GM23338 (cell line): Measurements from ENCODE around the gene OSBPL6. TPM values are rescaled to one million over a fixed set of nuclear protein-coding genes. Genes with fewer than 3 reads are reported as not detected.

Source experiments
- ATAC-seq: fragments of 200-7000 bp; cut with Tn5 transposase; 3 replicates; pipeline ENCODE4 v1.9.1; 2020
- DNase-seq: peaks from one replicate; pipeline ENCODE4 v3.0.0-alpha.2; 2015; ENCODE audit warnings: low spot score
- H2AFZ ChIP-seq: fragments of 200-600 bp; sonication (generic); 2 replicates; pipeline ENCODE4 v1.8.0; 2016; ENCODE audit warnings: antibody characterized with exemption, mild to moderate bottlenecking, moderate library complexity
- H3F3A ChIP-seq: fragments of 200-600 bp; sonication (generic); replicated peaks from 2 replicates; pipeline ENCODE4 v1.8.0; 2017; ENCODE audit warnings: antibody characterized with exemption, mixed run types, low read depth
- H3K27ac ChIP-seq: fragments of 200-600 bp; sonication (generic); 2 replicates; pipeline ENCODE4 v1.6.1; 2016; ENCODE audit warnings: low read depth
- H3K27me3 ChIP-seq: fragments of 200-600 bp; sonication (generic); 2 replicates; pipeline ENCODE4 v1.8.0; 2016; ENCODE audit warnings: mild to moderate bottlenecking, mixed run types, moderate library complexity; ENCODE audit not compliant: insufficient read depth
- H3K36me3 ChIP-seq: fragments of 200-600 bp; sonication (generic); 2 replicates; pipeline ENCODE4 v1.8.0; 2016; ENCODE audit warnings: mild to moderate bottlenecking; ENCODE audit not compliant: insufficient read depth
- H3K4me1 ChIP-seq: fragments of 200-600 bp; sonication (generic); 2 replicates; pipeline ENCODE4 v1.8.0; 2016; ENCODE audit warnings: mild to moderate bottlenecking, moderate library complexity; ENCODE audit not compliant: insufficient read depth
- H3K4me2 ChIP-seq: fragments of 200-600 bp; sonication (generic); 2 replicates; pipeline ENCODE4 v1.7.1; 2017; ENCODE audit warnings: mixed run types
- H3K4me3 ChIP-seq: fragments of 200-600 bp; sonication (generic); 2 replicates; pipeline ENCODE4 v1.6.1; 2016; ENCODE audit warnings: mixed run types
- H3K79me2 ChIP-seq: fragments of 200-600 bp; sonication (generic); replicated peaks from 2 replicates; pipeline ENCODE4 v1.8.0; 2017; ENCODE audit warnings: mild to moderate bottlenecking; ENCODE audit not compliant: insufficient read depth
- H3K9me2 ChIP-seq: fragments of 200-600 bp; sonication (generic); 2 replicates; pipeline ENCODE4 v1.8.0; 2017; ENCODE audit not compliant: insufficient read depth
- H4K20me1 ChIP-seq: fragments of 200-600 bp; sonication (generic); replicated peaks from 2 replicates; pipeline ENCODE4 v1.8.0; 2017; ENCODE audit warnings: mild to moderate bottlenecking; ENCODE audit not compliant: insufficient read depth
- H3K27ac Mint-ChIP-seq: 2 replicates; pipeline ENCODE4 v1.8.0; 2020; ENCODE audit warnings: inconsistent platforms, mild to moderate bottlenecking, moderate library complexity, mixed read lengths
- H3K27me3 Mint-ChIP-seq: 3 replicates; pipeline ENCODE4 v1.8.0; 2022; ENCODE audit warnings: low read depth, mild to moderate bottlenecking, moderate library complexity, mixed read lengths, inconsistent platforms; ENCODE audit not compliant: insufficient read depth, poor library complexity
- H3K36me3 Mint-ChIP-seq: 3 replicates; pipeline ENCODE4 v1.8.0; 2021; ENCODE audit warnings: low read depth, mild to moderate bottlenecking, inconsistent platforms, moderate library complexity, mixed read lengths
- H3K4me1 Mint-ChIP-seq: 3 replicates; pipeline ENCODE4 v1.8.0; 2020; ENCODE audit warnings: mild to moderate bottlenecking, inconsistent platforms, mixed read lengths
- H3K4me3 Mint-ChIP-seq: 3 replicates; pipeline ENCODE4 v1.8.0; 2021; ENCODE audit warnings: moderate library complexity, mild to moderate bottlenecking, inconsistent platforms, mixed read lengths
- H3K9me3 Mint-ChIP-seq: 3 replicates; pipeline ENCODE4 v1.8.0; 2020; ENCODE audit warnings: moderate library complexity, mild to moderate bottlenecking, inconsistent platforms, mixed read lengths
- EZH2 ChIP-seq: fragments of 200-600 bp; sonication (generic); IDR thresholded peaks from one replicate; pipeline ENCODE4 v1.8.0; 2017; ENCODE audit warnings: antibody characterized with exemption, mild to moderate bottlenecking, low read depth; ENCODE audit not compliant: unreplicated experiment
- EZH2phosphoT487 ChIP-seq: fragments of 200-600 bp; sonication (generic); IDR thresholded peaks from one replicate; pipeline ENCODE4 v1.8.1; 2018; ENCODE audit warnings: antibody characterized with exemption; ENCODE audit not compliant: unreplicated experiment
- JUNB ChIP-seq: IDR thresholded peaks from one replicate; pipeline ENCODE4 v1.6.1; 2016; ENCODE audit warnings: antibody characterized with exemption; ENCODE audit not compliant: unreplicated experiment
- NANOG ChIP-seq: IDR thresholded peaks from 2 replicates; pipeline ENCODE4 v1.6.1; 2016; ENCODE audit warnings: antibody characterized with exemption, borderline replicate concordance
- POLR2AphosphoS5 ChIP-seq: IDR thresholded peaks from 2 replicates; pipeline ENCODE4 v1.6.1; 2016; ENCODE audit warnings: antibody characterized with exemption, low read depth
- ZNF114 ChIP-seq: fragments of 250-450 bp; sonication (Bioruptor Pico); IDR thresholded peaks from 2 replicates; pipeline ENCODE4 v1.5.0; 2020; ENCODE audit warnings: mild to moderate bottlenecking, moderate library complexity
- ZNF331 ChIP-seq: fragments of 250-450 bp; sonication (Bioruptor Pico); IDR thresholded peaks from 2 replicates; pipeline ENCODE4 v1.5.0; 2020; ENCODE audit warnings: low read depth, mild to moderate bottlenecking, moderate library complexity
- ZNF462 ChIP-seq: fragments of 250-450 bp; sonication (Bioruptor Pico); IDR thresholded peaks from 2 replicates; pipeline ENCODE4 v1.5.0; 2020; ENCODE audit warnings: mild to moderate bottlenecking, moderate library complexity
- polyA plus RNA-seq: library from polyadenylated mRNA; unstranded; fragments of >200 nt; fragmentation: Nextera tagmentation; extraction: Ambion mirVana; gene quantifications from 2 replicates; pipeline ENCODE4 v1.2.1, GENCODE V29; 2016
- total RNA-seq: library from RNA; depleted of rRNA; stranded (reverse); fragments of >200 nt; shearing (Covaris generic); gene quantifications from 2 replicates; pipeline ENCODE4 v1.2.3, GENCODE V29; 2014

OSBPL6 gene
- total and polyA plus RNA-seq, 2 experiments from 2014 or later: 6.0 to 8.5 TPM

- Histone ChIP-seq H3K79me2 (no peaks in the 10 kb centered on the region; the same call in 1 of the 2 replicates), H2AFZ (no peak overlapping the region), H3K27ac (no peak overlapping the region), H3F3A (no peaks in the 10 kb centered on the region), H3K4me3 (no peak overlapping the region), H3K36me3 (no peaks in the 10 kb centered on the region), H3K4me1 (peaks cover 12% of the 10 kb centered on the region), H3K4me2 (peak overlapping the region; percentile 25; the same call in 1 of the 2 replicates), H3K27me3 (no peaks in the 10 kb centered on the region), H4K20me1 (no peaks in the 10 kb centered on the region), H3K9me2 (no peaks in the 10 kb centered on the region)
- DNase-seq: no peak
- Mint-ChIP-seq H3K4me3 (no peak overlapping the region), H3K27me3 (no peaks in the 10 kb centered on the region), H3K4me1 (peaks cover 16% of the 10 kb centered on the region), H3K27ac (no peak overlapping the region), H3K9me3 (no peaks in the 10 kb centered on the region), H3K36me3 (no peaks in the 10 kb centered on the region)
- TF ChIP-seq ZNF462 (CRISPR knock-in tag) (no peak), EZH2 (no peak), ZNF331 (CRISPR knock-in tag) (no peak), EZH2phosphoT487 (no peak), NANOG (no peak), JUNB (no peak), POLR2AphosphoS5 (no peak), ZNF114 (CRISPR knock-in tag) (no peak)
- no peak for ATAC-seq
Observed at GRCh38 chr2:178257127-178257526, 62.8 kb downstream of the OSBPL6 start.
